IPS-18c (cell line): ENCODE measurements around the gene ADCY2.
A peak's percentile ranks its signal among the peaks of the same experiment; 100 is the strongest.

Source experiments
- H3K4me3 ChIP-seq: 2 replicates; pipeline ENCODE4 v1.7.0; 2013; ENCODE audit warnings: low read depth, mild to moderate bottlenecking, low read length, moderate library complexity; ENCODE audit not compliant: insufficient read depth
- H3K9me3 ChIP-seq: one replicate; pipeline ENCODE4 v1.6.1; 2013; ENCODE audit warnings: mild to moderate bottlenecking, low read length, moderate library complexity; ENCODE audit not compliant: control insufficient read depth, insufficient read depth

Gene ADCY2

DNA sequence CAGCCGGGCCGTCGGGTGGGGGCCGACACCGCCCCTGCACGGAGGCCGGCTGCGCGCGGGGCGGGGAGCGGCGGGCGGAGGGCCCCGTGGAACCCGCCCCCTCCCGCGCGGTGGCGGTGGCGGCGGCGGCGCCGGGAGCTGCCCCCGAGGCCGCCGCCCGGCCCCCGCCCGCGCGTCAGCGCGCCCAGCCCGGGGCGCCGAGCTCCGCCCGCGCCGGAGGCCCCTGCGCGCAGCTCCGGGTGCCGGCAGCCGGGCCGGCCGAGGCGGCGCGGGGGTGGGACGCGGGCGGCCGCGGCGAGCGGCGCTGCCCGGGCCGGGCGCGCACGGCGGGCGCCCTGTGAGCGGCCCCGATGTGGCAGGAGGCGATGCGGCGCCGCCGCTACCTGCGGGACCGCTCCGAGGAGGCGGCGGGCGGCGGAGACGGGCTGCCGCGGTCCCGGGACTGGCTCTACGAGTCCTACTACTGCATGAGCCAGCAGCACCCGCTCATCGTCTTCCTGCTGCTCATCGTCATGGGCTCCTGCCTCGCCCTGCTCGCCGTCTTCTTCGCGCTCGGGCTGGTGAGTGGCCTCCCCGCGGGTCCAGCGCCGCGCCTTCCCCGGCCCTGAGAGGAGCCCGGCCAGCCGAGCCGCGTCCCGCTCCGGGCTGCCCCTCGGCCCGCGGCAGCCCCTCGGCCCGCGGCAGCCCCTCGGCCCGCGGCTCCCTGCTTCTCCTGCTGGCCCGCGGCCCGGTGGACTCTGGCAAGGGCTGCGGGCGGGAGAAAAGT is at the start of gene ADCY2:
Gene ADCY2, plus strand, starts transcription at position 192 of the 766 bp plus-strand sequence. Its CDS starts 159 bp downstream, at position 351.
- Histone ChIP-seq H3K9me3 (no peaks in the 10 kb centered on the region), H3K4me3 (peak within 1 kb of the TSS; percentile 75)

DNA sequence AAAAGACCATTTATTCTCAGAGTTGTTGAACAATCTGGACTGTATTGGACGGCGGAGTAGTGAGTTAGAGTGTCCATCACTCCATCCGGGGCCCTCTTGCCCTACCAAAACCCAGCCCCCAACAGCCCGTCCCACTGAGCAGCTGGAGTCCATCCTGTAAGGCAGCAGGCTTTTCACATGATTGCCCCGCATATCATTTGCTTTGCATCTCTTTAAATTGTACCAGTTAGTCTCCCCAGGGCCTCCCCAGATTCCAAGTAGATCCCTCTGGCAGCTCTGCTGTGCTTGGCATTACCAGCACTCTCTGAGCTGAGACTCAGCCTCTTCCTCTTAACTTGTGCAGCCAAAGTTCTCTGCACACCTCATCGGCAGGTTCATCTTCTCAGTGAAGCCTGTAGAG is 48.6 kb upstream of the ADCY2 start:
- no peak overlapping the region for H3K4me3 ChIP-seq
- H3K9me3 ChIP-seq = no peaks in the 10 kb centered on the region

DNA sequence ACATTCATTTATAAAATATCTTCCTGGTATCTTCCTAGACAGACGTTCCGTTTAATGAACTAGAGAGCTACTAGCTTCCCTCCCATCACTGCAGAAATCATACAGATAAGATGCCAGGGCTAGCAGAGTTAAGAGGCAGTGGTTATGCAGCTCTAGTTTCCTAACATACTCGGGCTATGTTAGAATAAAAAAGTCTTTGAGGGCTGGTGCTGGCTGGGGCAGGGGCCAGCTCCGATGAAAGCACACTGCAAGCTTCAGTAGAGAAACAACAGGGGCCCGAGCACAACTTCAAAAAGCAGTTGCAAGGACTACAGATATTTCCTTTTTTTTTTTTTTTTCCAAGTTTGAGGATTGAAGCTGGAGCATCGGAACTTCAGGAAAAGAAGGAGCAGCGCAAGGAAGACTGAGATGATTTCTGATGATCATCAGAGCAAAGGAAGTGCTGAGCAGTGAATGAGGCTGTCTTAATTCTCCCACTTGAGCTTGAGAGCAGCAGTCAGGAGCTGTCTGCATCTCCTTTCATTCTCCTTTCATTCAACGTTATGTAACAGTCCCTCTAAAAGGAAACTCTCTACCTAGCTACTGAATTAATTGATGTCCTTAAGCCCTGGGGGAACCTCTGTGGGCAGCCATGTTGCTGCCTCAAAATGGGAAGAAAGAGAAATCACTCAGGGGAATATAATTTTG is 47.6 kb upstream of the ADCY2 start:
- H3K4me3 ChIP-seq = no peak overlapping the region
- H3K9me3 ChIP-seq = no peaks in the 10 kb centered on the region

DNA sequence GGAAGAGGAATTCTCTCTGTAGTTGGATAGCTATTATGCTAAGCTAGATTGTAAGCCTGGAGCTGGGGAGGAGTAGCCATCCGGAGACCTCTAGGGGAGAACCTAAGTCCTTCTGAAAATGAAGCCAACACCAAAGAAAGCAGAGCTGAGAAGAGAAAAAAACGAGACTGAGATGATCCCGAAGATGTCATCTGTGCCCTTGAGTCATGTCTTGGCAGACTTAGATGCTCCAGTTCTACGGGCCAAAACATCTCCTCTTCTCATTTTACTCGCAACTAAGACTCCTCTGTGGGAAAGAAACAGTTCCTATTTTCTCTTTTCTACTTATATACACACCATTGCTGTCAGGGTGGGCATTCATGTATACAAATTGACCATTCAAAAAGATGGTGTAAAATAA is 34.3 kb upstream of the ADCY2 start:
- Histone ChIP-seq H3K4me3 (no peak overlapping the region), H3K9me3 (no peaks in the 10 kb centered on the region)

DNA sequence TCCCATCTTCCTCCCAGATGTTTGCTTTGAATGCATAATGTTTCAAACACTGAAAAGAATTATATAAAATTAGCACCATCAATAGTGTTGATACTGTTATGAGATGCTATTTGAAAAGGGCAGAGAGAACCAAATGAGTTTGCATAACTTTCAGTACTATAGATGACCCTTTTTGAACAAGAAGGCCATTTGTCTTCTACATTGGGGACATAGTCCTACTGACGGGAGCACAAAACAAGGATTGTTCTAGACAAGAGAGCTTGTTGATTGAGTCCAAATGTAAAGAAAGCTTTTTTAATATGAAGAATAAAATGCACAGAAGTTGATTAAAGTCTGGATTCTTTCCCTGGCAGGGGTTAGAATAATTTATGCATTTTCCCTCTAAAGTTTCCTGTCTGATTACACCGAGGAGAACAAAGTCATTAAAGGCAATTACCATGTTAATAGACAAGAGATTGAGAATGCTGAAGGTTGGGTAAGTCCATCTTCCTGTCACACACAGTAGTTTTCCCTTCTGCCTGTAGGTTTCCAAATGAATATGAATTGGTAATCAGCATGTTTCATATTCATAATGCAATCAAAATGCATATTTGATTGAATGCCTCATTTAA is 32.8 kb upstream of the ADCY2 start:
- Histone ChIP-seq H3K9me3 (peaks cover under 1% of the 10 kb centered on the region), H3K4me3 (no peak overlapping the region)

DNA sequence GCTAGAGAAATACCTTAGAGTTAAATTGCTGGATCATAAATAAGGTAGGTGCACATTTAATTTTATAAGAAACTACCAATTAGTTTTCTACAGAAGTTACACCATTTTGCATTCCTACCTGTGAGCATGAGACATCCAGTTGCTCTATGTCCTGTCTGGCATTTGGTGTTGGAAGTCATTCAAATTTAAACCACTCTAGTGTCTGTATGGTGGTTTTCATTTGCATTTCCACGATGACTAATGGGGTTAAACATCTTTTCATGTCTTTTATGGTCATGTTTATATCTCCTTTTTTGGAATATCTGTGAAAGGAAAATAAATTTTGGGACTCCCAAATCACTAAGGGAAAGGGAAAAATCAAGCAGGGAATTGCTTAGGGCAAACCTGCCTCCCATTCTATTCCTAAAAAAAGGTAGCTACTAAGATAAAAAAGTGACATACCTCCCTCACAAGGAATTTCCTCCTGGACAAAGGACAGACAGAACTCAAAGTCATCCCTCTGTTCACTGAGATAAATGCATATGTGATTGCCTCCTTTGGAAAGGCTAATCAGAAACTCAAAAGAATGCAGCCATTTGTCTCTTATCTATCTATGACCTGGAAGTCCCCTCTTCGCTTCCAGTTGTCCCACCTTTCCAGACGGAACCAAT is 31.6 kb upstream of the ADCY2 start:
- no peak overlapping the region for H3K4me3 ChIP-seq

DNA sequence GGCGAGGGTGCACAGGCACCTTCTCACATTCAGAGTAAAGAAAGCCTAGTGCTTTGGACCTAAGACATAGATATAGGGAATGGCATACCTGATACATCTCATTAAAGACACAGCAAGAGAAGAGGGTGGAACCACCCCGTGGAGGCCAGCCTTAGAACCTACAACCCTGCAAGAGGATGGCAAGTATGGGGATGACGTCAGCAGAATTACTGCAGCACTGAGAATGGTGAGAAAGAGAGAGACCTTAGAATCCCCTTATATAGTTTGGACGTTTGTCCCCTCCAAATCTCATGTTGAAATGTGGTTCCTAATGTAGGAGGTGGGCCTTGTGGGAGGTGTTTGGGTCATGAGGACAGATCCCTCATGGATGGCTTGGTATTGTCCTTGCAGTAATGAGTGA is 28.2 kb upstream of the ADCY2 start:
- Histone ChIP-seq H3K9me3 (peaks cover 4% of the 10 kb centered on the region), H3K4me3 (no peak overlapping the region)

More for the DNA sequence above, 31.6 kb upstream of the ADCY2 start:
- H3K9me3 ChIP-seq = peaks cover 4% of the 10 kb centered on the region

DNA sequence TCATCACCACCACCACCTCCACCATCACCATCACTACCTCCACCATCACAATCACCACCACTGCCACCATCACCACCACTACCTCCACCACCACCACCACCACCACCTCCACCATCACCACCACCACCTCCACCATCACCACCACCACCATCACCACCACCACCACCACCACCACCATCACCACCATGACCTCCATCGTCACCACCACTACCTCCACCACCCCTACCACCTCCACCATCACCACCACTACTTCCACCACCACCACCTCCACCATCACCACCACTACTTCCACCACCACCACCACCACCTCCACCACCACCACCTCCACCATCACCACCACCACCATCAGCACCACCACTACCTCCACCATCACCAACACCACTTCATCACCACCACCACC is 23.5 kb upstream of the ADCY2 start:
- H3K4me3 ChIP-seq = no peak overlapping the region
- peaks cover 4% of the 10 kb centered on the region for H3K9me3 ChIP-seq

DNA sequence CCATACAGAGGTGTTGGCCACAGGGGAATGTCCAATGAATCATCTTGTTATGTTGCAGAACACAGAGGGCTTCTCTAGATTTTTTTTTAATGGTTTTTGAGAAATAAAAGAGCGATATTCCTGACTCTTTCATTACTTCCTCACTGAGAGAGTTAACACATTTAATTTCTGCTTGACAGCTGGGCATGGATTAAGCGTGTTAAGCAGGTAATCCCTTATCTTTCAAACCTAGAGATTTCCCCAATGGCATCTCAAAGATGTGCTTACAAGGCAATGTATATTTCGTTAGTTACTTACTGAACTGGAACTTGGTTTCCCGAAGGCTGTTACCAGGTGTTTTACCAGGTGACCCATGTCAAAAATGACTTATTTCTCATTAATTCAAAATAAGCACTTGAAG is 21.8 kb upstream of the ADCY2 start:
- H3K9me3 ChIP-seq = no peaks in the 10 kb centered on the region
- no peak overlapping the region for H3K4me3 ChIP-seq

DNA sequence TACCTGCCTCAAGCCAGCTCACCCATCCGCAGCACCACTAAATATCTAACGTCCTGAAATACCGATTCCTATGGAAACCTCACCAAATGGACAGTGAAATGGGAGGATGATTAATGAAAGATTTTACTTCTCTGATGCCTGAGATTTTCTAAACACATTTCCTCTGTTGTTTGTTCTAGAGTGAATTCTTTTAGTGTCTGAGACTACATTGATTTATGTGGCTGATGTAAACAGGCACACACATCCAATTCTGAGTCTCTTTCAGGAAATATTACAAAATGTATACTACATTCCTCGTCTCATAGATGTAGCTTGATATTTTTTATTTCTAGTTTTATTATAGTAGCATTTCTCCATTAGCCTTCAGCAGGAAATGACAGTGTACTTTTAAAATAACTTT is 20.5 kb upstream of the ADCY2 start:
- Histone ChIP-seq H3K9me3 (no peaks in the 10 kb centered on the region), H3K4me3 (no peak overlapping the region)

DNA sequence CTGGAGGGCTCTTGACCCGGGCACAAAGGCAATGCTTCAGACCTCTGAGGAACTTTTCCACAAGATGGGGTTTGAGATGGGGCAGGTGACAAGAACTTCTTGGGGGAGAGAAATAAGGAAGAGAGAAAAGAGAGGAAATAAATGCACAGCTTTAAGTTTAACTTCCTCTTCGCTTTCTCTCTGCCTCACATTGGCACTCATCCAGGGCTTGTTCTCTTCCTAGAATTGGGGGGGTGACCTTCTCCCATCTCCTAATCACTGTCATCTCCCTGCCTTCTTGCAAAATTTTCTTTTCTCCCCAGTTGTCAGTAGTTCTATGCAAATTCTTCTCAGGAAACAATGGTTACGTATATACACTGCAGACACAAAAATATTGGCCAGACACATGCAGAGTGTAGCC is 19.1 kb upstream of the ADCY2 start:
- no peak overlapping the region for H3K4me3 ChIP-seq
- H3K9me3 ChIP-seq = no peaks in the 10 kb centered on the region

DNA sequence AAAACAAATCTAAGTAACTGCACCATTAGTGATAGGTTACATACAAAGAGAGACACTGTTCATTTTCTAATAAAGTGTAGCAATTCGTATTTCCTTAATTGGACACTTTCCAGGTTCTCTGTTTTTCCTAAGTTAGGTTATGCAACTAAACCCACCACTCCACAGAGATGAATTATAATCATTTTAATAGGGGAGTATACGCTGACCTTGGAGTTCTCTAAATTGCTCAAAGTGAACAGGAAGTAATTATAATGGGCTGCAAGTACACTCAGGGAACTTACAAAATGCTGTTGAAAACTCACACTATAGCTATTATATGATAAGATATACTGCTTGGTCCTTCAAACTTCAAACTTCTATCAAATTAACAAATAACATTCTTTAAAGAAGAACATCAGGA is 18.2 kb upstream of the ADCY2 start:
- no peaks in the 10 kb centered on the region for H3K9me3 ChIP-seq
- H3K4me3 ChIP-seq = no peak overlapping the region

DNA sequence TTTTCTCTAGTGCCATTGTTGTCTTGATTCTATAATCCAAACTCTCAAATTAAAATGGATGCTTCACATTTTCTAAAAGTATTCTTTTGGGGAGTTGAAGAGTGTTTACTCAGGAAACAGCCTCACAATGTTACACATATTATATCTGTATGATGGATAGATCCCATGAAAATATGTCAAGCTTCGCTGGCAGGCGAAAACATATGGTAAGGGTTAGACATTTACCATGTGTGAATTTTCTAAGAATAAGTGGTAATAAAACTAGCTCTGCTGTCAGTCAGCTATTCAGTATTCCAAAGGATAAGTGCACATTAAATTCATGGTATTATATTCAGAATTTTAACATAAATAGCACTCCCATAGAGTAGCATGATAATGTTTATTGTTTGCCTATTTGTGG is 13.3 kb upstream of the ADCY2 start:
- Histone ChIP-seq H3K9me3 (no peaks in the 10 kb centered on the region), H3K4me3 (no peak overlapping the region)

DNA sequence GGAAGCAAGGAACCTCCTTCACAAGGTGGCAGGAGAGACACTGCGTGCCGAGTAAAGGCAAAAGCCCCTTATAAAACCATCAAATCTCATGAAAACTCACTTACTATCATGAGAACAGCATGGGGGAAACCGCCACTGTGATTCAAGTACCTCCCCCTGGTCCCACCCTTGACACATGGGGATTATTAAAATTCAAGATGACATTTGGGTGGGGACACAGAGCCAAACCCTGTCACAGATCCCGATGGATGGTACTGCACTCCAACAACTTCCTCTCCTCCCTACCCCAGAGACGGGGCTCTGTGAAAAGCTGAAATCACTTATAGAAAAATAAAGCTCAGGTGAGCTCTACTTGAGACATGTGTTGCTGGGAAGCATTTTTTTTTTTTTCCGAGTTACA is 10.3 kb upstream of the ADCY2 start:
- Histone ChIP-seq H3K4me3 (no peak overlapping the region), H3K9me3 (no peaks in the 10 kb centered on the region)

DNA sequence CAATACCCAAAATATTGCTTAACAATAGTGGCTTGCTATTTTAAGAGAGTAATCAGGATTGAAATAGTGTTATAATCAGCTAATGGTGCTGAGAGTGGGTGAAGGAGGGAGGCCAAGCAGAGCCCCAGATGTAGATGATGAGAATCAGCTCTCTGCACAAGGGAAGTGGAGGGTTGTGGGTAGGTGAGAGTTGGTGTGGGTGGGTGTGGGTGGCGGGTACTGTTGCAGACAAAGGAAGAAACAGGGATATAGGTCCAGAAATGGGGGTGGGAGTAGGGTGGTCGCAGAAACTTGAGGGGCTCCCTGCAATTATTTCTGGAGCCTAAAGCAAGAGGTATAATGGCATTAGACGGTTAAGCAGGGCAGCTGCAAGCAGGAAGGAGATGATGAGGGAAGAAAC is 7.4 kb upstream of the ADCY2 start:
- Histone ChIP-seq H3K4me3 (no peak overlapping the region), H3K9me3 (no peaks in the 10 kb centered on the region)

DNA sequence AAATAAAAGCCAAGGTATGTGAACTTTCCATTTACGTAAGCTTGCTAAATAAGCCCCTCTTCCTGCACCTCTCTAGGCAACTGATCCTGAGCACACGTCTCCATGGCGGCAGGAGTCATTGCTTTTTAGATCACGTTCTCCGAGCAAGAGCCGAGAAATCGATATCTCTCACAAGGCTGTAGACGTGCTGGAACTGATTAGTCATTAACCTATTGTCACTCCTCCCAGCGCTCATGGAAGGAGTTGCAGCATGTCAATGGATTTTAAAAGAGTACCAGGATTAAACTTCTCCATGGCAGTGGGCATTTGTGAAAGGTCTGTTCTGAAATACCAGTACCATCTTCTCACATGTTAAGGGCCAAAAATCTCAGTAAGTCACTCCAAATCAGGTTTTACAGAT is 4.7 kb upstream of the ADCY2 start:
- Histone ChIP-seq H3K4me3 (no peak overlapping the region), H3K9me3 (no peaks in the 10 kb centered on the region)

DNA sequence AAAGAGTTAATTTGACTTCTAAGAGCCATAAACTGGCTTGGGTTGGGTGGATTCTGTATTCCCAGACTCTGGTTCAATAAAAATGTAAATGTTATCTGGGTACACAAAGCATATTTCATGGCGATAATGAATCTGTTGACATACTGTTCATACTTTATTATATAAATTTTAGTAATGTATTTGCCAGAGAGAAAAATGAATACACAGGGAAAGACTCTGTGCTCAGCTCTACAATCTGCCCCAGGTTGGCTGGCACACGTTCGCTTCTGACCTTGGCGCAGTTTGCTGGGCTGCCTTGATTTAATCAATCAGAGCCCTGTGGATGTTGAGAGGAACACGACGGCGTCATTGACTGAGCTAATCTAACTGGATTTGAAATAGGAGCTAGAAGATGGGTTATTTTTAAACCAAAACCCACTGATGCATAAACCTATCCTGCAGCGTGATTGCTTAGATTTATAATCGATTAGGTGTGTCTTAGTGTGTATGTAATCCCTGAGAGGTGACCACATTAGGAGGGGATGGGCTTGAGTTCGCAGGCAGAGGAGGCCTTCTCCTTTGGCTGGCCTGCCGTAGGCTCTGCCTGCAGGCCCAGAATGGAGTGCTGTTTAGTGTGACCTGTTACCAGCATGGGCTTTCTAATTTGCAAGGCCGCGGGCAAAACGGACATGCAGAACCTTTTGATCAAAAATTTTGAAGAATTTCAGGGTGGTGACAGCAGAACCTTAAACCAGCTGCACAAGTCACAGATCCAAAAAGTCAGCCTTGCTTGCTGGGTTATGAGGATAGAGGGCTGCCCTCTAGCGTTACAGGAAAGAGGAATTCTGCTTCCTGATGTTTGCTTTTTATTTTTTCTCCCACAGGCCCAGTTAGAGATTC is 3.9 kb upstream of the ADCY2 start:
- Histone ChIP-seq H3K9me3 (no peaks in the 10 kb centered on the region), H3K4me3 (no peak overlapping the region)
